ENCODE data around the gene BMAL1.

DNA sequence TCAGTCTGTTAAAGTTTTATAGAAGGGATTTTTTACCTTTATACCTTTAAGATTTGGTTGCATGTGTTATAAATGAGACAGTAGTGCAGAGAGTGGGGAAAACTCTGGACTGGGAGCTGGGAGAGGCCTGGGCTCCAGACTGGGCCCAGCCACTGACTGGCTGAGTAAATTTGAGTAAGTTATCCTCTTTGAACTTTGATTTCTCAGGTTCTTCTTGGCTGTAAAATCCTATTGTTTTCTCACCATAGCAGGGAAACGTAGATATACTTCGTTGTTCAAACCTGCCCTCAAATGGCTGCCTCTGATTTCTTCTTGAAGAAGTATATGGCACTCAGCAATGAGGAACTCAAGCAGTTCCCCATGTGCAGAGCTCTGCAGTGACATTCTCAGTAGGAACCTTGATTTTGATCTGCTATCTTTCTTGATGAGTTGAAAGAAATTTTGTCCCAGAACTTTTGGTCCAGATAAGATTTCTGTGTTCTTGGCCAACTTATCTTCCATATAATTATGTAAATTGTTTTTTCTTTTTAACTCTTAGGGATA is 8.8 kb downstream of the BMAL1 start:
- TF ChIP-seq, protein P1, sequence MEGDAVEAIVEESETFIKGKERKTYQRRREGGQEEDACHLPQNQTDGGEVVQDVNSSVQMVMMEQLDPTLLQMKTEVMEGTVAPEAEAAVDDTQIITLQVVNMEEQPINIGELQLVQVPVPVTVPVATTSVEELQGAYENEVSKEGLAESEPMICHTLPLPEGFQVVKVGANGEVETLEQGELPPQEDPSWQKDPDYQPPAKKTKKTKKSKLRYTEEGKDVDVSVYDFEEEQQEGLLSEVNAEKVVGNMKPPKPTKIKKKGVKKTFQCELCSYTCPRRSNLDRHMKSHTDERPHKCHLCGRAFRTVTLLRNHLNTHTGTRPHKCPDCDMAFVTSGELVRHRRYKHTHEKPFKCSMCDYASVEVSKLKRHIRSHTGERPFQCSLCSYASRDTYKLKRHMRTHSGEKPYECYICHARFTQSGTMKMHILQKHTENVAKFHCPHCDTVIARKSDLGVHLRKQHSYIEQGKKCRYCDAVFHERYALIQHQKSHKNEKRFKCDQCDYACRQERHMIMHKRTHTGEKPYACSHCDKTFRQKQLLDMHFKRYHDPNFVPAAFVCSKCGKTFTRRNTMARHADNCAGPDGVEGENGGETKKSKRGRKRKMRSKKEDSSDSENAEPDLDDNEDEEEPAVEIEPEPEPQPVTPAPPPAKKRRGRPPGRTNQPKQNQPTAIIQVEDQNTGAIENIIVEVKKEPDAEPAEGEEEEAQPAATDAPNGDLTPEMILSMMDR (IDR thresholded peaks at IDR 0.05) = no peak
- no peak for TF ChIP-seq POLR2A (IDR thresholded peaks at IDR 0.05)
